Jurkat, Clone E6-1 (cell line): Measurements from ENCODE around the gene GLRX5.
"Not testable (repeated sequence)": the region's sequence is repeated elsewhere in the genome, so short reads cannot be mapped to it uniquely, and the experiment has no call there.

Experiments
- DNase-seq: peaks from one replicate; pipeline ENCODE4 v3.0.0-alpha.2; 2011; ENCODE audit warnings: low read depth, low spot score
- H3K4me3 ChIP-seq: 2 replicates; pipeline ENCODE4 v1.5.1; 2011; ENCODE audit warnings: mild to moderate bottlenecking, low read length, control low read depth, moderate library complexity

GLRX5 gene

GRCh38 chr14:95497561-95498011, 37.3 kb upstream of the GLRX5 start:
- no peak for DNase-seq
- no peak overlapping the region for H3K4me3 ChIP-seq

GRCh38 chr14:95498622-95499353, 36.1 kb upstream of the GLRX5 start:
- no peak for DNase-seq
- H3K4me3 ChIP-seq = no peak overlapping the region

- no peak overlapping the region for H3K4me3 ChIP-seq
- no peak for DNase-seq
Observed at GRCh38 chr14:95499354-95499750, 35.5 kb upstream of the GLRX5 start.

GRCh38 chr14:95500201-95500681, 34.6 kb upstream of the GLRX5 start:
- DNase-seq = no peak
- no peak overlapping the region for H3K4me3 ChIP-seq

- no peak for DNase-seq
- no peak overlapping the region for H3K4me3 ChIP-seq
Observed at GRCh38 chr14:95500772-95501401, 34.0 kb upstream of the GLRX5 start.

GRCh38 chr14:95502381-95502950, 32.4 kb upstream of the GLRX5 start:
- no peak for DNase-seq
- H3K4me3 ChIP-seq = no peak overlapping the region

- H3K4me3 ChIP-seq = no peak overlapping the region
- no peak for DNase-seq
Observed at GRCh38 chr14:95503365-95504134, 31.3 kb upstream of the GLRX5 start.

GRCh38 chr14:95504135-95505029, 30.5 kb upstream of the GLRX5 start:
- DNase-seq = no peak
- H3K4me3 ChIP-seq = no peak overlapping the region

- H3K4me3 ChIP-seq = no peak overlapping the region
- no peak for DNase-seq
Observed at GRCh38 chr14:95505030-95505589, 29.7 kb upstream of the GLRX5 start.

GRCh38 chr14:95507174-95507573, 27.7 kb upstream of the GLRX5 start:
- DNase-seq = no peak
- no peak overlapping the region for H3K4me3 ChIP-seq

GRCh38 chr14:95507701-95508103, 27.1 kb upstream of the GLRX5 start:
- no peak overlapping the region for H3K4me3 ChIP-seq
- no peak for DNase-seq

GRCh38 chr14:95508377-95508776, 26.5 kb upstream of the GLRX5 start:
- no peak overlapping the region for H3K4me3 ChIP-seq
- DNase-seq = no peak

- no peak for DNase-seq
- no peak overlapping the region for H3K4me3 ChIP-seq
Observed at GRCh38 chr14:95509495-95509894, 25.4 kb upstream of the GLRX5 start.

- not testable (repeated sequence) for DNase-seq, H3K4me3 ChIP-seq
Observed at GRCh38 chr14:95510344-95510743, 24.5 kb upstream of the GLRX5 start.

GRCh38 chr14:95510804-95511203, 24.0 kb upstream of the GLRX5 start:
- no peak overlapping the region for H3K4me3 ChIP-seq
- no peak for DNase-seq

GRCh38 chr14:95511687-95512086, 23.2 kb upstream of the GLRX5 start:
- H3K4me3 ChIP-seq = no peak overlapping the region
- no peak for DNase-seq

- no peak overlapping the region for H3K4me3 ChIP-seq
- no peak for DNase-seq
Observed at GRCh38 chr14:95513291-95513690, 21.6 kb upstream of the GLRX5 start.
